IPS-NIHi7 (cell line): ENCODE data around the gene NEU2.

Experiments
- DNase-seq: peaks from one replicate; pipeline ENCODE4 v3.0.0; 2012; ENCODE audit warnings: mixed read lengths; ENCODE audit errors: extremely low spot score

NEU2 gene

DNA sequence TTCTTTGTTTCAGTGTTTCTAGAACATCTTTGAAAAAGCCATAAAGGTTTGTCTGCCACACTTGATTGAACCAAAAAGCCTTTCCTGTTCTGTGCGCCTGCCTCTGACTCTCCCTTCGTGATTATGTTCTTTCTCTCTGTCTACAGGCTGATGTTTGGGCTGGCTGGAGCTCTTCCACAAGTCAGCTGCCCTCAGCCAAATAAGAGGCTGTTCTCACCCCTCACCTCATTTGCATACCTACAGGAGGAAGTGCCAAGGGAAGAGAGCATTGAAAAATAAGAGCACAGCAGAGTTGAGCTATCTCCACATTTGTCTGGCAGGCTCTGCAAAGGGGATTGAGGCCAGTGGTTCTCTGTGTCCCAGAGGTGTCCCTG is 43.5 kb downstream of the NEU2 start:
- peak; percentile 61 for DNase-seq

DNA sequence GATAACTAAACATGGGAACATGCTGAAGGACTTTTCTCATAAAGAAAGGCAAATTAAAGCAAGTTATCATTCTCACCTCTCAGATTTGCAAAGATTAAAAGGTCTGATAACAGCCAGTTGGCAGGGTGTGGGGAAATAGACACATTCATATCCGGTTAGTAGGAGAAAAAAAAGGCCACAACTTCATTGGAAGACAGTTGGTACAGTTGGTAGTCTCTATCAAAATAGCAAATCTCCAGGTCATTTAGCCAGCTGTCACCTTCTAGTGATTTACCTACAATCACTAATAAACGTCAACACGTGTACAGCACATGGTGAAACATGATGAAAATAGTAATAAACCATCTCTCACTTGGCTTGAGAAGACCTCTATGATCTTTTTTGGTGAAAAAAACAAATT is 44.3 kb downstream of the NEU2 start:
- DNase-seq = no peak

DNA sequence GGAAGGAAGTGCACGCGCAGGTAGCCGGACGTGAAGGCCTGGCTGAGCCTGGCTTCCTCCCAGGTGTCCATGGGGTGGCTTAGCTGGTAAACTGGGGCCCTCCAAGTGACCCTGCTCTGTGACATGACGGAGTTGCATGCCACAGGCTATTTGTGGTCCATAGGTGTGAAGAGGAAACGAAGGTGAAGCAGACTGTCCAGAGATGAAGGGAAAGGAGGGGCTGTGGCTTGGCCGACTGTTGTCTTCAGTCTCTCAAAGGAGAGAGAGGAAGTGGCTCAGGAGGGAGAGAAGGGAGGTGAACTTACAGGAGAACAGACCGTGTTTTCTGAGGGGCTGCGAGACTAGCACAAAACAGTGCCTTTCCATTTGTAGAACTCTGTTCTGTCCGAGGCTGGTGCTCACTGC is 47.0 kb downstream of the NEU2 start:
- no peak for DNase-seq

DNA sequence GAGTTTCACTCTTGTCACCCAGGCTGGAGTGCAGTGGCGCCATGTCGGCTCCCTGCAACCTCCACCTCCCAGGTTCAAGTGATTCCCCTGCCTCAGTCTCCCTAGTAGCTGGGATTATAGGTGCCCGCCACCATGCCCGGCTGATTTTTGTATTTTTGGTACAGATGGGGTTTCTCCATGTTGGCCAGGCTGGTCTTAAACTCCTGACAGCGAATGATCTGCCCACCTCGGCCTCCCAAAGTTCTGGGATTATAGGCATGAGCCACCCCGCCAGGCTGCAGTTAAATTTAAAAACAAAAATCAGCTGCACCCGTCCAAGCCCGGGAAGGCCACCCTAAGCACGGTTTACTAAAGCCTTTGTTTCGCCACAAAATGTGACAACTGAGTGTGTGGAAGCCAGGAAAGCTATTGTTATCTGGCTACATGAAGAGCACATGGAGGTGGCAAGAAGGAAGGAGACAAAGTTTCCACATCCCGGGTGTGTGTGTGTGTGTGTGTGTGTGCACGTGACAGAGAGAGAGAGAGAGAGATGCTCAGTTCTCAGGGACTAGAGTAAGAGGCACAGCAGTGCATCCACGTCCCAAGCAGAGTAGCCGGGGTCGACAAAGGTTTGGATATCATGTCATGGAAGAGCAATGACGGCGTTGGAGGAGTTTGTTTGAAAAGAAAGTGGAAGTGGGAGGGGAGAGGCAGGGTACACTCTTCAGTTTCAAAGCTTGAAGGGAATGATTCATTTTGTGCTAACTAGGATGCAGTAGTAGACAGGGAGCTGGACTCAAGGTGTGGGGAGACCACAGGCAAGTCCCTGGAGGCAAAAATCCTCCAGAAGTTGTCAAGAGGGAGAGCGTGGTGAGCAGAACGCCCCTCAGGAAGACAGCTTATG is 47.7 kb downstream of the NEU2 start:
- no peak for DNase-seq

DNA sequence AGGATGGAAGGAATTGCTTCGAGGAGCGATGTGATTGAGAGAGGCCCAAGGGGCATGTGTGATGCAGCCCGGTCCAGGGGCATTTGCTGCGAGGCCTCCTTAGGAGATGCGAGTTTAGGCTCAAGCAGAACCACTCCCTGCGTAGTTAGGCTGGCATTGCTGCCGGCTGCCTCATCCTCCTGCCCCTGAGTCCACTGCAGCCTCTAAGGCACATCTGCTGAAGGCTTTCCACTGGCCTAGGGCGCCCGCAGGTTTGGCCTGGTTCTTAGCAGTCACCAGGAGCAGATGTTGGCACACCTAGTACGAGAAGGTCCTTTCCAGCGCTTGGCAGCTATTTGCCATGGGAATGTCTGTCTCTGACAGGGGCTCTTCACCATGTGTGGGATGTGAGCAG is 48.4 kb downstream of the NEU2 start:
- no peak for DNase-seq

DNA sequence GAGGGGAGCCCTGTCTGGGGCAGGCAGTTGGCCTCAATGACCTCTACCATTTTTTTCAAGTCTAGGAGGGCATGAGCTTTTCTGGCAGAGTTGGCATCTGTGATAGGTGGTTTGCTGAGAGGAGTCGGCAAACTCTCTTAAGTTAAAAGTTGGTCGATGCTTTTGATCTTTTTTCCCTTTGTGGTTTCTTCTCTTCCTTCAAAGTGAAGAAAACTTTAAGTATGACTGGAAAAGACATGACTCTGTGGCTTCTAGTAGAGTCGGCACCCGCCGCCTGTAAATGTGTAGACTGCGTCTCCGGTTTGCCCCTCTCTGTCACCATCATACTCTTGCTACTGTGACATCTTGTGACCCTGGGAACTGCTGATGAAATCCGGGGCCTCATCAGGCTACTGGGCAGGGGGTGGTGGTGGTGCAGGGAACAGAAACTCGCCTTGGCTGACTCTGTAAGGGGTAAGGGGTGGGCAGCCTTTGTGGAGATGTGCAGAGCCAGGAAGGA is 48.8 kb downstream of the NEU2 start:
- no peak for DNase-seq

DNA sequence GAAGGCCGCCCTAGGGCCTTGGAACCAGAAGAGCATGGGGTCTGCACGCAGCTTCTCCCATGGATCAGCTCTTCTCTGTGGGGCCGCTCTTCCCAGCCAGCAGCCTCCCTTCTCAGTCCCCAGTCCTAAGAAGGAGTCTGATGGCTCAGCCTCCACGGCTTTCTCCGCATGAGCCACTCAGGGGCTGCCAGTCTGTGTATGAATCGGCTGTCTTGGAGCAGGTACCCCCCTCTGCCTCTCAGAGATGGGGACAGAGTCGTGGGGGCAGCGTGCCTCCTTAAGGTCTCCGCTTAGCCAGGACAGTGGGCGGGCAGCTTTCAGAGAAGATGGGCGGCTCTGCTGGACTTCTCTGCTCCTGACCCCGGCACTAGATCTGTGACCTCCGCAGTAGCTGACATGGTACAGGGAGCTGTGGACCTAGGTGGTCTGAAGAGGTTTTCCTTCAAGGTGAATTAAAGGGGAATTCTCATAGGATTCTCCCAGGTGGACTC is 49.3 kb downstream of the NEU2 start:
- no peak for DNase-seq

DNA sequence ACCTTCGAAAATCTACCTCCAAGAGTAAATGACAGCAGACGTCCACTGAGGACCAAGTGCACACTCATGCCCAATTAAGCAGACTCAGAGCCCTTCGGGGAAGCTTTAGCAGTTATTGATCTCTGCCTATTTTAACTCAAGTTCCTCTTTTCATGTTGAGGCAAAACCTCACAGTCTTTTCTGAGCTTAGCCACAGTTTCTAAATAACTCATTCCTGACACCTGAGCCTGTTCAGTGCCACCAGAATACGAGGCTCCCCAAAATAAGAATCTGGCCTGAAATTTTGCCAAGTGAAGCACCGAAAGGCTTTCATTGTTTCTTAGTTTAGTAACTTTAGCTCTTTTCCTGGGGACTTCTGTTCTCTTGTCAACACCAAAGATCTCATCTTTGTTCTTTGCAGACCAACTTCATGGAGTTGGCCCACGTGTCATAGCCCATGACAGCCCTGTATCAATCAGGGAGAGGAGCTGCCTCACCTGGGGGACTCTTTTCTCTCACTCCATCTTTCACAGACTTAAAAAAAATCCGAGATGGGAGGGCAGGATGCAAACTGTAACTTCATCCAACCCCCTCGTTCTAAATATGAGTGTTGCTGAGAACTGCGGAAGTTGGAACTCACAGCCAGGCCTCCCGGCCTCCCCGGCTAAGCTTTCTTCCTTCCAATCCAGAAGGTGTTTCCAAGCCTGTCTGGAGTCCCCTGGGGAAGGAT is 49.9 kb downstream of the NEU2 start:
- no peak for DNase-seq

DNA sequence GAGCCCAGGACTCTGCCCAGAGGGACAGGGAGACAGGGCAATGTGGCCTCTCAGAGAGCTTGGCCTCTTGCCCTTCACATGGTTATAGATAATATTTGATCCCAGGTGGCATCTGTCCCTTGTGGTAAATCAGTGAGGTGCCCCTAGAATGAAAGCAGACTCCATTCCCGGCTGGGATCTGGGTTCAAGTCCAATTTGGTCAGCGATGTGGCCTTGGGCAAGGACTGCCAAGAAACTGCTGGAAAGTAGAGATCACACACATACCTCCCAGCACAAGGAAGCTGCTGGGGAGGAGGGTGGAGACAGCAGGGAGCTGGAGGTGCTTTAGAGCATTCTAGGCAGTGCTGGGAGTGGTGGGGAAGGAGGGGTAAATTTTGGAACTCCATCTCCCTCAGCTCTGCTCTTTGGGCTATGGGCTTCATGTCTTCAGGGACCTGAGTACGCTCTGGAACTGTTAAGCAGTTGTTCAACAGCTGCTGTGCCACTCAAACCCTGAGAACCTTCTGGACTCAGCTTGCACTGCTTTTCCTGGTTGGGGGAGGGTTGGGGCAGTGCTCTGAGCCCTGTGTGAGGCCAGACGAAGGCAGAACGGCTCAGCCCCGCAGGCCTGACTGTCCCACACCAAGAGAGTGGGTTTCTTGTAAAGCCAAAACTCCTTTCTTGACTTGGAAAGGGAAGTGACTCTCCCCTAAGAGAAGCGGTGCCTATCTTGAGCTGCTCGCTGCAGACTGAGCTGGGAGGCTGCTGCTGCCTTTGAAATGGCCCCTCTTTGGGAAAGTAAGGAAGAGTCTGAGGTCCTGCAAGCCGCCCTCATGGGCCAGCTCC is 50.7 kb downstream of the NEU2 start:
- DNase-seq = no peak

DNA sequence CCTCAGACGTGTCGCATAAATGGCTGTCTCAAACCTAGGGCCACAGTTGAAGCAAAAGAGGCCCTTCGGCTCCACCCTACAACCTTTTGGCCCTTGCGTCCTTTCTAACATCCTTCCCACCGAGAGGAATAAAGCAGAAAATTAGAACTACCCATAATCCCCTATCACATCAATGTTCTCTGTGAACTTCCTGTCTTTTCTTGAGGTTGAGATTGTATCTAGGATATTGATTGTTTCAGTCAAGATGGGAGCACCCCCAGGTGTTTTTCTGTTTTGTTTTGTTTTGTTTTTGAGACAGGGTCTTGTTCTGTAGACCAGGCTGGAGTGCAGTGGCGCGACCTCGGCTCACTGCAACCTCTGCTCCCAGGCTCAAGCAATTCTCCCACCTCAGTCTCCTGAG is 51.3 kb downstream of the NEU2 start:
- DNase-seq = no peak

DNA sequence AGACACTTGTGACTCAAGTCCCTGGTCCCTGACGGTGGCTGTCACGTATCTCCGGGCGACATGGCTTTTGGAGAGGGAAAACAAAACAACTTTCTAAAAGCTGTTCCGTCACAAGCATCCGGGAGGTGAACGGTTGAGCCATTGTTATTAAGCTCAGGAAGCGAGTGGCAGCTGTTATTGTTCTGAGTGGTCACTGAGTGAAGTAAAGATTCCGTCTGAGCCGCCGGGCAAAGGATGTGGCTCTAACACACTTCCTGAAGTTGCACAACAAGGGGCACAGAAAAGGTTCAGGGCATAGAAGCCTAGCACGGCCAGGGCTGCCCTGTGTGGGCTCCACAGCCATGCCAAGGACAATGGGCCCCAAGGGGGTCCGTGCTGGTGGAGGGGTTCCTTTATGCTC is 52.0 kb downstream of the NEU2 start:
- no peak for DNase-seq
